Panc1 (cell line): ENCODE data around the gene SMTNL1. TPM values are rescaled to one million over a fixed set of nuclear protein-coding genes. Genes with fewer than 3 reads are reported as not detected.

ENCODE experiments used
- ATAC-seq: fragments of 200-7000 bp; cut with Tn5 transposase; 2 replicates; pipeline ENCODE4 v1.9.1; 2020; ENCODE audit warnings: mild to moderate bottlenecking, moderate library complexity
- BruUV-seq: library from RNA; stranded (reverse); fragments of 400-500 nt; replicated peaks from 2 replicates; lab custom pipeline; 2021; lab: Mats Ljungman, UMichigan
- CTCF ChIA-PET: fragments of 300-600 bp; sonication (Branson Sonifier 250); formaldehyde crosslinking; loops from one replicate; lab custom pipeline; 2022; ENCODE audit warnings: antibody characterized with exemption; lab: Charles Lee
- POLR2A ChIA-PET: fragments of 300-600 bp; sonication (Branson Sonifier 250); formaldehyde crosslinking; loops from one replicate; lab custom pipeline; 2022; ENCODE audit warnings: antibody characterized with exemption; lab: Charles Lee
- DNase-seq: peaks from one replicate; pipeline ENCODE4 v3.0.0-alpha.2; 2010; ENCODE audit warnings: low read depth, low spot score
- H3K27ac ChIP-seq: 2 replicates; pipeline ENCODE4 v1.5.1; 2011; ENCODE audit warnings: mild to moderate bottlenecking, low read length, inconsistent platforms
- H3K27me3 ChIP-seq: fragments of 200-500 bp; sonication (Bioruptor generic); 2 replicates; pipeline ENCODE4 v1.6.0; 2014; ENCODE audit warnings: low read length, inconsistent platforms; ENCODE audit not compliant: control insufficient read depth, insufficient read depth
- H3K36me3 ChIP-seq: fragments of 200-500 bp; sonication (Bioruptor generic); 2 replicates; pipeline ENCODE4 v1.5.1; 2014; ENCODE audit warnings: inconsistent platforms, mild to moderate bottlenecking, low read length, moderate library complexity; ENCODE audit not compliant: control insufficient read depth, insufficient read depth
- H3K4me1 ChIP-seq: 2 replicates; pipeline ENCODE4 v1.5.1; 2011; ENCODE audit warnings: inconsistent platforms, mild to moderate bottlenecking, low read length, moderate library complexity; ENCODE audit not compliant: control insufficient read depth, insufficient read depth
- H3K4me3 ChIP-seq, 2 experiments: 2 replicates each; pipeline ENCODE4 v1.5.1; 2011 to 2012; ENCODE audit warnings: low read depth in 2 of 2, low read length in 2 of 2, mild to moderate bottlenecking in 2 of 2, inconsistent platforms in 1 of 2, moderate library complexity in 1 of 2
- H3K9me3 ChIP-seq: fragments of 200-500 bp; sonication (Bioruptor generic); 2 replicates; pipeline ENCODE4 v1.5.1; 2014; ENCODE audit warnings: low read depth, mild to moderate bottlenecking, inconsistent platforms, low read length, moderate library complexity; ENCODE audit not compliant: control insufficient read depth, insufficient read depth
- POLR2AphosphoS5 ChIP-seq: IDR thresholded peaks from 2 replicates; pipeline ENCODE4 v1.6.1; 2012; ENCODE audit warnings: mild to moderate bottlenecking, low read depth, low read length, moderate library complexity
- SIN3A ChIP-seq: IDR thresholded peaks from 2 replicates; pipeline ENCODE4 v1.6.1; 2012; ENCODE audit warnings: low read depth, mild to moderate bottlenecking, low read length, moderate library complexity, borderline replicate concordance; ENCODE audit not compliant: insufficient read depth
- TCF7L2 ChIP-seq: IDR thresholded peaks from 2 replicates; pipeline ENCODE4 v1.6.1; 2011; ENCODE audit warnings: mild to moderate bottlenecking, low read depth, low read length, inconsistent platforms
- in situ Hi-C: cut with HindIII; loops from 2 replicates; pipeline ENCODE4 v1.10.0; 2016; ENCODE audit warnings: low sequenced_read_pairs, low pct_unique_long_range_greater_than_20kb
- intact Hi-C: fragments of 100-400 bp; cut with micrococcal nuclease; formaldehyde crosslinking; loops from one replicate; pipeline ENCODE4 v1.10.0; 2022; ENCODE audit not compliant: unreplicated experiment
- total RNA-seq: library from RNA; stranded (reverse); gene quantifications from one replicate; pipeline ENCODE4 v1.2.1, GENCODE V29; 2021; ENCODE audit not compliant: unreplicated experiment
- TF ChIP-seq, protein P1 (sequence below), 2 experiments: IDR thresholded peaks; 2 replicates each; pipeline ENCODE4 v1.6.1; 2011 to 2012; ENCODE audit warnings: low read depth in 2 of 2, control low read depth in 1 of 2, low read length in 1 of 2, mild to moderate bottlenecking in 1 of 2, moderate library complexity in 1 of 2; ENCODE audit not compliant: insufficient read depth in 1 of 2
- TF ChIP-seq, protein P2 (sequence below): fragments of 450-650 bp; IDR thresholded peaks from 2 replicates; pipeline ENCODE4 v1.5.1; 2017; ENCODE audit warnings: mild to moderate bottlenecking

The SMTNL1 gene
- total RNA-seq, 1 experiment from 2014 or later: not detected

DNA sequence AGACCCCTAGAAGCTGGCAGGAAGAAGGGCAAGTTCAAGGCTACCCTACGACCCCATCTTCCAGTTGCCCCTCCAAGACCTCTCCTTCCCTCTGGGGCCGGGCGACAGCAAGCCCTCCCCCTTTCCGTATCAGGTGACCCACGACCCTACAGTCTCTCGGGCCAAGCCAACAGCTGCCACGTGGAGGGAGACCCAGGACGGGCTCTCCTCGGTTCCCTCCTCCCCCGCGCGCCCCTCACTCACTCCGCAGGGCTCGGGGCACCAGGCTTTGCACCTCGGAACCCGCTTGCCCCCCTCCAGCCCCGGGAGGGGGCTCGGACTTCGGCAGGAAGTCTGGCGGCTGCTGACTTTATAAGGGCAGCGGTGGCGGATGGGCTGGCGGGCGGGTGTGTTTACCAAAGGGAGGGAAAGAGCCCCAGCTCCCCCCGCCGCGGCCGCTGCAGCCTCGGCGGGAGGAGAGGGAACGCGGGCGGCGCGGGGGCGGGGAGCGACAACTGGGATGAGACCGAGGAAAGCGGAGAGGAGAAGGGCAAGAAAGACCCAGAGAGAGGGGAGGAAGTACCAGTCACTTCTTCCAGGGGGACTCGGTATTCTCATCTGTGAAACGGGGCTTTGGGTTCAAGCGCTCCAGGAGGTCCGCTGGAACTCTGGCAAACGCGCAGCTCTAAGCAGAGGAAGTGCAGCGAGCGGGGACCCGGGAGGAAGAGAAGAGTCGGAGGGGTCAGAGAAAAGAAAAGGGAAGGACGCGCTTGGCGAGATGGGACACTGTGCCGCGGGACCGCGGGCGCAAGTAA lies 22.7 kb upstream of the SMTNL1 start:
- POLR2A ChIA-PET: interaction anchor here (0.6 kb wide), 1 partner anchor 16 kb away, joined by 4 read pairs; no protein-coding TSS in a partner anchor
- CTCF ChIA-PET: no interaction called here
- TF ChIP-seq POLR2AphosphoS5: no peak
- TF ChIP-seq, protein P1, sequence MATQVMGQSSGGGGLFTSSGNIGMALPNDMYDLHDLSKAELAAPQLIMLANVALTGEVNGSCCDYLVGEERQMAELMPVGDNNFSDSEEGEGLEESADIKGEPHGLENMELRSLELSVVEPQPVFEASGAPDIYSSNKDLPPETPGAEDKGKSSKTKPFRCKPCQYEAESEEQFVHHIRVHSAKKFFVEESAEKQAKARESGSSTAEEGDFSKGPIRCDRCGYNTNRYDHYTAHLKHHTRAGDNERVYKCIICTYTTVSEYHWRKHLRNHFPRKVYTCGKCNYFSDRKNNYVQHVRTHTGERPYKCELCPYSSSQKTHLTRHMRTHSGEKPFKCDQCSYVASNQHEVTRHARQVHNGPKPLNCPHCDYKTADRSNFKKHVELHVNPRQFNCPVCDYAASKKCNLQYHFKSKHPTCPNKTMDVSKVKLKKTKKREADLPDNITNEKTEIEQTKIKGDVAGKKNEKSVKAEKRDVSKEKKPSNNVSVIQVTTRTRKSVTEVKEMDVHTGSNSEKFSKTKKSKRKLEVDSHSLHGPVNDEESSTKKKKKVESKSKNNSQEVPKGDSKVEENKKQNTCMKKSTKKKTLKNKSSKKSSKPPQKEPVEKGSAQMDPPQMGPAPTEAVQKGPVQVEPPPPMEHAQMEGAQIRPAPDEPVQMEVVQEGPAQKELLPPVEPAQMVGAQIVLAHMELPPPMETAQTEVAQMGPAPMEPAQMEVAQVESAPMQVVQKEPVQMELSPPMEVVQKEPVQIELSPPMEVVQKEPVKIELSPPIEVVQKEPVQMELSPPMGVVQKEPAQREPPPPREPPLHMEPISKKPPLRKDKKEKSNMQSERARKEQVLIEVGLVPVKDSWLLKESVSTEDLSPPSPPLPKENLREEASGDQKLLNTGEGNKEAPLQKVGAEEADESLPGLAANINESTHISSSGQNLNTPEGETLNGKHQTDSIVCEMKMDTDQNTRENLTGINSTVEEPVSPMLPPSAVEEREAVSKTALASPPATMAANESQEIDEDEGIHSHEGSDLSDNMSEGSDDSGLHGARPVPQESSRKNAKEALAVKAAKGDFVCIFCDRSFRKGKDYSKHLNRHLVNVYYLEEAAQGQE (IDR thresholded peaks at IDR 0.05; ENCODE audit: insufficient read depth in 1 of 2, low read depth in 2 of 2, low read length in 1 of 2): no peak
- no peak for TF ChIP-seq SIN3A
- no peak for TF ChIP-seq TCF7L2
- TF ChIP-seq, protein P2, sequence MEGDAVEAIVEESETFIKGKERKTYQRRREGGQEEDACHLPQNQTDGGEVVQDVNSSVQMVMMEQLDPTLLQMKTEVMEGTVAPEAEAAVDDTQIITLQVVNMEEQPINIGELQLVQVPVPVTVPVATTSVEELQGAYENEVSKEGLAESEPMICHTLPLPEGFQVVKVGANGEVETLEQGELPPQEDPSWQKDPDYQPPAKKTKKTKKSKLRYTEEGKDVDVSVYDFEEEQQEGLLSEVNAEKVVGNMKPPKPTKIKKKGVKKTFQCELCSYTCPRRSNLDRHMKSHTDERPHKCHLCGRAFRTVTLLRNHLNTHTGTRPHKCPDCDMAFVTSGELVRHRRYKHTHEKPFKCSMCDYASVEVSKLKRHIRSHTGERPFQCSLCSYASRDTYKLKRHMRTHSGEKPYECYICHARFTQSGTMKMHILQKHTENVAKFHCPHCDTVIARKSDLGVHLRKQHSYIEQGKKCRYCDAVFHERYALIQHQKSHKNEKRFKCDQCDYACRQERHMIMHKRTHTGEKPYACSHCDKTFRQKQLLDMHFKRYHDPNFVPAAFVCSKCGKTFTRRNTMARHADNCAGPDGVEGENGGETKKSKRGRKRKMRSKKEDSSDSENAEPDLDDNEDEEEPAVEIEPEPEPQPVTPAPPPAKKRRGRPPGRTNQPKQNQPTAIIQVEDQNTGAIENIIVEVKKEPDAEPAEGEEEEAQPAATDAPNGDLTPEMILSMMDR: no peak
- Histone ChIP-seq H3K9me3 (no peaks in the 10 kb centered on the region), H3K36me3 (no peaks in the 10 kb centered on the region), H3K27ac (no peak overlapping the region), H3K4me1 (no peaks in the 10 kb centered on the region), H3K27me3 (peaks cover 3% of the 10 kb centered on the region; the same call in 1 of the 2 replicates), H3K4me3 (peak overlapping the region; percentile 50 to 70)
- in situ Hi-C loops (no loop called here), intact Hi-C loops (no loop called here)
- ATAC-seq (peak; percentile 49), DNase-seq (no peak)
- no TSS peak for BruUV-seq

DNA sequence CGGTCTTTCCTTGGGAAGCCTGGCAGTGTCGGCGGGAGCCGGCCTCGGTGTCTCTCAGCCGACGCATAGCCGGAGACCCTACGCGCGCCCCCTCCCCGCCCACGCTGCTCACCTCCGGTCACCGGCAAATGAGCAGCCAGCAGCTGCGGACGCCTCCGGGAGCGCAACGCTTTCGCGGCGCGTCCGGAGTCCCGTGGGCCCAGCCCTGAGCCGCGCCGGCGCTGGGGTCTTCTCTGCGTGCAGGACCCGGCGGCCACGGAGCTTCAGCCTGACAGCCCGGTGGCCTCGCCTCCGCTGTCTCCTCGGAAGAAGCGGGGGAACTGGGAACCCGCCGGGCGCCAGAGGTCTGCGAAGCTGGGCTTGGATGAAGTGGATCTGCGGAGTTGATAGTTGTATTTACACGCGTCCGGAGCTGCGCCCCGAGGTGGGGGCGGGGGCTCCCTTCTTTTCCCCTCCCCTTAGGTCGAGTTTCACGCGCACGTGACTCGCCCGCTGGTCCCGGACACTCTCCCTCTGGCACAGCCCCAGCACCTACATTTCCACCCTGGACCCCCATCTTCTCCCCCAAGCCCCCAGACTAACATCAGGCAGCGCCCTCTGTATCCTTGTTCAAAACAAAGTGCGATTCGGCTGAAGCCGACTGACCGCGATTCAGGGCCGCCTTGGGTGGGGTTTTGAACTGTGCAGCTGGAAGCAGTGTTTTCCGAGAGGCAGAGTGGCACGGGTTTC lies 21.9 kb upstream of the SMTNL1 start, which contains the start of gene SLC43A1:
SLC43A1 (minus strand) TSS at position 371 of the 729 bp plus-strand sequence. CDS start 1,591 bp downstream, outside the sequence.
- Histone ChIP-seq H3K4me3 (peak within 1 kb of the TSS; percentile 50 to 70), H3K36me3 (no peaks in the 10 kb centered on the region), H3K27ac (no peak within 1 kb of the TSS), H3K9me3 (no peaks in the 10 kb centered on the region), H3K27me3 (peaks cover 3% of the 10 kb centered on the region; the same call in 1 of the 2 replicates), H3K4me1 (no peaks in the 10 kb centered on the region)
- TF ChIP-seq, protein P1 (IDR thresholded peaks at IDR 0.05; ENCODE audit: insufficient read depth in 1 of 2, low read depth in 2 of 2, low read length in 1 of 2): no peak
- TF ChIP-seq POLR2AphosphoS5 (no peak), SIN3A (no peak), TCF7L2 (no peak)
- TF ChIP-seq, protein P2: no peak
- ChIA-PET CTCF (interaction anchor here (0.6 kb wide), 3 partner anchors 17 to 24 kb away, joined by 3 read pairs; no protein-coding TSS in a partner anchor), POLR2A (interaction anchor here (0.6 kb wide), 1 partner anchor 17 kb away, joined by 4 read pairs; no protein-coding TSS in a partner anchor)
- DNase-seq: no peak
- peak; percentile 45 for ATAC-seq
- no TSS peak for BruUV-seq
- in situ Hi-C loops (no loop called here), intact Hi-C loops (no loop called here)
